HFF-Myc (cell line): ENCODE measurements around the gene PHF14.

ENCODE experiments used
- DNase-seq: peaks from one replicate; pipeline ENCODE4 v3.0.0-alpha.2; 2011; ENCODE audit warnings: low read depth; ENCODE audit errors: extremely low read depth
- H3K4me3 ChIP-seq: replicated peaks from 2 replicates; pipeline ENCODE4 v1.5.1; 2011; ENCODE audit warnings: low read depth, mild to moderate bottlenecking, control low read depth, low read length
- CTCF ChIP-seq: IDR thresholded peaks from 2 replicates; pipeline ENCODE4 v1.5.1; 2012; ENCODE audit warnings: mild to moderate bottlenecking, low read depth, low read length, control low read depth; ENCODE audit errors: missing control alignments

PHF14 gene

DNA sequence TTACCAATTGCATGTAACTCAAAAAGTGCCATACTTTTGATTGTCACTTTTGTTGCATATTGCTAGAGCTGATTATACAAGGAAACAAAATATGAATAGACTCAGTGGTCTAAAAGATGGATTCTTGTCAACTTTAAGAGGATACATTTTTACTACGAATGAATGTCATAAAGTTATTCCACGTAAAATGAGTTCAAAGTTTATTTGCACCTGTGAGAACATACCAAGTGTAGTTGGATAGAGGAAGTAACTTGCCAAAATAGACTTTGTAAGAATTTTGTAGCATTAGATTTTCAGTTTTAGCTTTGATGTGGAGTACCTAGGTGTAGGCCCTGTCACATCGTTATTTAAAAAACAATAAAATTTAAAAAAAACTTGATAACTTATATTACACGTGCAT is 106.2 kb downstream of the PHF14 start:
- H3K4me3 ChIP-seq = no peak overlapping the region
- TF ChIP-seq CTCF = no peak
- no peak for DNase-seq

DNA sequence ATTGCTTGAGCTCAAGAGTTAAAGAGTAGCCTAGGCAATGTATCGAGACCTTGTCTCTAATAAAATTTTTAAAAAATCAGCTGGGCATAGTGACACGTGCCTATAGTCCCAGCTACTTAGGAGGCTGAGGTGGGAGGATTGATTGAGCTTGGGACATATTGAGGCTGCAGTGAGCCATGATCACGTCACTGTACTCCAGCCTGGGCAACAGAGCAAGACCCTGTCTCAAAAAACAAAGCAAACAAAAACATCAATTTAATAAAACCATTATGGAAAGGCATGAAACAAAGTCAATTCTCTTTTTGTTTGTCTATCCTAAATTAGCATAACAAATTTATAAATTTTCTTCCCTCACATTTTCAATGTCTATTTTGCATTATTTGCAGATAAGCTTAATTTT is 108.4 kb downstream of the PHF14 start:
- DNase-seq = no peak
- H3K4me3 ChIP-seq = no peak overlapping the region
- TF ChIP-seq CTCF = no peak

DNA sequence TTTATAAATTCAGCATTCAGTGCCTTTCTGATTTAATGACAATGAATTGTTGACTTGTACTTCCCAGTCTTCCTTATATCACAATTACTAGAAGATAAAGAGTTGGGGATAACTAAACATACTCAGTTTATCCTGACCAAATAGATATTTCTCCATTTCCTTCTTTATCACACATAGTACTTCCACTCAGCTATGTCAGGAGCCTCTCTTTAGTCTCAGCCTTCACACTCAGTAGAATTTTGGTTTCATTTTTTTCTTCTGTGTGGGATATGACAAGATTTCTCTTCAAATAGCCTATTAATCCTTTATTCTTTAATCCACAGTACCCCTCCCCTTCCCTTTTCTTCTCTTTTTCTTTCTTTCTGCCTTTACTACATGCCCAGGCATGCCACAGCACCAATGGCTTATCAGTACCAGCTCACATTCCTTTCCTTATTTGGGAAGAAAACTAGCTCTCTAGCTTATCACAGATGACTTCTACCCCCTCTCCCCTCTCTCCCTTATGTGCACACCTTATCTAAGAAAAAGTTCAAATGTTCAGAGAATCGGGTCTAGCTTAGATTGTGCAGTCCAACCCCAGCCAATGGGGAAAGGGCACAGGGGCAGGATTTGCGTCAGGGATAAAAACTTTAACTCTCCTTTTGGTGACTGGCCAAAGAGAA is 109.0 kb downstream of the PHF14 start:
- no peak overlapping the region for H3K4me3 ChIP-seq
- no peak for TF ChIP-seq CTCF
- DNase-seq = no peak

DNA sequence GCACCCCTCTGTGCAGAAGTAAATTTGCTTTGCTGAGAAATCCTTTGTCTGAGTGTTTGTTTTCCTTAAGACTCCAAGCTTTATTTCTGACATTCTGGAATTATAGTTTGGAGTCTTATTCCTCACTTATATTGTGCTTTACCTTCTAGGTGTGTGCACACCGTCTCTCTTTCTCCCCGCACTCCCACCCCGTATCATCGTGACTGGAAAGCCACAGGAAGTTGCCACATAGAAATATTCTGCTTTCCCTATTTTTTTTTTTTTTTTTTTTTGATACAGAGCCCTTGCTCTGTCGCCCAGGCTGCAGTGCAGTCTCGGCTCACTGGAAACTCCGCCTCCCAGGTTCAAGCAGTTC is 109.5 kb downstream of the PHF14 start:
- no peak overlapping the region for H3K4me3 ChIP-seq
- TF ChIP-seq CTCF = no peak
- no peak for DNase-seq

- DNase-seq = no peak
- H3K4me3 ChIP-seq = no peak overlapping the region
- no peak for TF ChIP-seq CTCF
Observed at GRCh38 chr7:11104578-11104977, 130.9 kb downstream of the PHF14 start.

DNA sequence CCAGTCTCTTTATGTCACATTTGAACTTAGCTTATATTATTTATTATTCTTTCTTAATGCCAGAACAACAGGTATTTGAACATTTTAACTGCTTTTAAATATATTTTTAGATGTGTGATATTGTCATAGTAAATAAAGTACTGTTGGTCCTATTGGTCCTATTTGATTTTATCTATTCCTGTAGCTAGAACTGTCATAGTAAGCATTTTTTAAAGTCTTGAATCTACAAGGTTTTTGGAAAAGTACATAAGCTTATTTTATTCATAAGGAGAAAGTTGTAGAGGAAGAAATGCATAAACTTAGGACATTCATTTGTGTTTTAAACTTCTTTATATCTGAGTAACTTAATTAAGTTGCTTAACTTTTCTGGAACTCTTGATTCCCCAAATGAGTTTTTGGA is 136.0 kb downstream of the PHF14 start:
- H3K4me3 ChIP-seq = no peak overlapping the region
- TF ChIP-seq CTCF = no peak
- DNase-seq = no peak

GRCh38 chr7:11120068-11120664 is 146.5 kb downstream of the PHF14 start:
- DNase-seq = no peak
- no peak for TF ChIP-seq CTCF
- H3K4me3 ChIP-seq = no peak overlapping the region
